ENCODE measurements around the gene UNC5B.

UNC5B gene

GRCh38 chr10:71221586-71222202 is 9.3 kb downstream of the UNC5B start:
- H3K4me3 ChIP-seq (replicated peaks; ENCODE audit: low read depth, low read length): no peak overlapping the region
- no peak for DNase-seq (ENCODE audit: extremely low read depth, low read depth)
- TF ChIP-seq CTCF (IDR thresholded peaks at IDR 0.05; ENCODE audit: low read depth, low read length, missing control alignments): no peak

GRCh38 chr10:71222601-71223346 is 10.4 kb downstream of the UNC5B start:
- no peak for DNase-seq (ENCODE audit: extremely low read depth, low read depth)
- no peak for TF ChIP-seq CTCF (IDR thresholded peaks at IDR 0.05; ENCODE audit: low read depth, low read length, missing control alignments)
- H3K4me3 ChIP-seq (replicated peaks; ENCODE audit: low read depth, low read length): no peak overlapping the region

DNA sequence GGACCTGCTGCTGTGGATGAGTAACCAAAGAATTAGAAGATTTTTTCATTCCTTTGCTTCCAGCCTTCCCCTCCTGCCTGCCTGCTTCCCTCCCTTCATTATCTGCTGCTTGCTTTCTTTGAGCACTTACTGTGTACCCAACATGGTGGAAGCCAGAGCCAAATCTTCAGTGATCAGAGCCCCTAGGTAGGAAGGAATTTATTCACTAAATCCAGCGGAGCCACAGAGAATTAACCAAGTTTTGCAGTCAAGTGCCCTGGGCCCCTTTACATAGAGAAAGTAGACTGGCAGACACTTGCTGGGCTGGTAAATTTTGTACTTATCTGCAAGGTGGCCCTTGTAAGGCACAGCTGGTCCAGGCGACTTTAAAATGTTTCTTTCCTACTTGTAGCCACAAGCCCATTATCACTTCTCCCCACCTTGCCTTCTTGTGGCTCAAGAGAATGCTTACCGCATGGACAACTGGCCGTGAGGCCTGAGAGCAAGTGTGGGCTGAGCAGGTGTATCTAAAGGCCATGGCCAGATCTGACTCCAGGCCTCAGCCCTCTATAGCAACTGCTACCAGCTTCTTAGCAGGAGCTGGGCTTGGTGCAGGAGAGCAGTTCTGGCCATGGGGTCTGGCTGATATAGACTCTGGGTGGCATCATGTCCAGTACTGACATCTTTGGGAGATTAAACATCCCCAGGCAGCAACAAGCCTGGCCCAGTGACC is 11.1 kb downstream of the UNC5B start:
- no peak for DNase-seq (ENCODE audit: extremely low read depth, low read depth)
- no peak overlapping the region for H3K4me3 ChIP-seq (replicated peaks; ENCODE audit: low read depth, low read length)
- TF ChIP-seq CTCF (IDR thresholded peaks at IDR 0.05; ENCODE audit: low read depth, low read length, missing control alignments): no peak

DNA sequence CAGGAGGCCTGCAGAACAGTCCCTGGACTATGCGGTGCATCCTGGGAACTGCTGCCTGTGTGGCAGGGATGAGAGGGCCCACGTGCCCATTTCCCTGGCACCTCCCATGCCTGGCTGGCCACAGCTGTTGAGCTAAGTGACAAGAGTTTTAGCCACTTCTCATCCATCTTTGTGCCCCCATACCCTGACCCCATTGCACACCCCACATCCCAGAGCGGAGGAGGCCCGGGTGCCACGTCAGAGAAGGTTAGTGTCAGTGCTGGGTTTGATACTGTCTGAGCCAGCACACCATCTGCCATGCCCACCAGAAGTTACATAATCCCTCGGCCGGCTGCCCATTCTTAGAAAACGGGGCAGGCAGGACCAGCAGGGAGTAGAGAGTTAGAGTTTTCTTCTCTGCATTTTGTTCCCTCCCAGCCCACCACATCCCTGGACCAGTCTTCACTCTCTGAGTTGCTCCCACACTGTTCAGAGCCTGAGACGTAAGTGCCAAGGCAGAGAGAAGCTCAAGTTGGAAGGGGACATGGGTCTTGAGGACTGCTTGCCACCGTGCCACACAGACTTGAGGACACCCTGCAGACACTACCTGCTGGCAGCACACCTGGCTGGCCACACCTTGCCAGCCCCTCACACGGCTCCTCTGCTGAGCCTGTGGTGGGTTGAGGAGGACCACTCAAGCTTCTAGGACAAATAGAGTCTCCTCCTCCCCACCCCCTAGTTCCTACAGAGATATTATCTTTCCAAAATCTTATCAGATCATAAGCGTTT is 13.1 kb downstream of the UNC5B start:
- DNase-seq (ENCODE audit: extremely low read depth, low read depth): no peak

DNA sequence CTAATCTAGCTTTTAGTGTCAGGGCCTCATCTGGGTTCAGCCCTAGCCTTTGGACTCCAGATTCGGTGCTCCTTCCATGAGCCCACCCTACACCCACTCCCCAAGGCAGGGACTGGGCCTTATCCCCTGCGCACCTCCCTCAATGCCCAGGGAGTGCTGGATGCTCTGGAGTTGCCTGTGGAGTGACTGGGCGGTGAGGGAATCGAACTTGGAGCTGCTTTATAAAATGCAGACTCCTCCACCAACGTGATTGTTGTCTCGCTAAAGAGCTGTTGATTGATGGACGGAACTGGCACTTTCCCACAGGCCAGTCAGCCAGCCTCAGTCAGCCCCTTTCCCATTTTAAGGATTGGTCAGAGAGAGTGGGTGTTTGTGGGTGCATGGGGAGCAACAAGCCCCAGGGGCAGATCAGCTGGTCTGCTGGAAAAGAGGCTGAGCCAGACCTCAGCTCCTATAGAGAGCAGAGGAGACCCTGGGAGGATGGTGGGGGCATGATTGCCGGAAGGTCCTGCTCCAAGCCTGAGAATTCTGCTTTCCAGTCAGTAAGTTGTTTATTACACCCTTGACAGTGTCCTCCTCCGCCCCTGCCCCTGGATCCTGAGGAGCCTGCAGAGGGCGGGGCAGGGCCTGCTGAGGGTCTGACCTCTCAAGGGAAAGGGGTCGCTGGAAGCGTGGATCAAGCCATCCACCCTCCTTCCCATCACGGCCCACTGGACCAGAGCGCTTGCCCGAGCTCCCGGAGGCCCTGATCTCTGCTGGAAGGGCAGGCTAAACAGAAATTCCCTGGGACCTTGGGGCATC is 16.7 kb downstream of the UNC5B start:
- no peak for DNase-seq (ENCODE audit: extremely low read depth, low read depth)
- no peak overlapping the region for H3K4me3 ChIP-seq (replicated peaks; ENCODE audit: low read depth, low read length)
- TF ChIP-seq CTCF (IDR thresholded peaks at IDR 0.05; ENCODE audit: low read depth, low read length, missing control alignments): no peak

More for the DNA sequence above, 13.1 kb downstream of the UNC5B start:
- H3K4me3 ChIP-seq (replicated peaks; ENCODE audit: low read depth, low read length): no peak overlapping the region
- TF ChIP-seq CTCF (IDR thresholded peaks at IDR 0.05; ENCODE audit: low read depth, low read length, missing control alignments): no peak

Measured in HFF-Myc (cell line).